ENCODE results near the gene EMC10.
"Not testable (repeated sequence)": the region's sequence is repeated elsewhere in the genome, so short reads cannot be mapped to it uniquely, and the experiment has no call there.

Gene EMC10

DNA sequence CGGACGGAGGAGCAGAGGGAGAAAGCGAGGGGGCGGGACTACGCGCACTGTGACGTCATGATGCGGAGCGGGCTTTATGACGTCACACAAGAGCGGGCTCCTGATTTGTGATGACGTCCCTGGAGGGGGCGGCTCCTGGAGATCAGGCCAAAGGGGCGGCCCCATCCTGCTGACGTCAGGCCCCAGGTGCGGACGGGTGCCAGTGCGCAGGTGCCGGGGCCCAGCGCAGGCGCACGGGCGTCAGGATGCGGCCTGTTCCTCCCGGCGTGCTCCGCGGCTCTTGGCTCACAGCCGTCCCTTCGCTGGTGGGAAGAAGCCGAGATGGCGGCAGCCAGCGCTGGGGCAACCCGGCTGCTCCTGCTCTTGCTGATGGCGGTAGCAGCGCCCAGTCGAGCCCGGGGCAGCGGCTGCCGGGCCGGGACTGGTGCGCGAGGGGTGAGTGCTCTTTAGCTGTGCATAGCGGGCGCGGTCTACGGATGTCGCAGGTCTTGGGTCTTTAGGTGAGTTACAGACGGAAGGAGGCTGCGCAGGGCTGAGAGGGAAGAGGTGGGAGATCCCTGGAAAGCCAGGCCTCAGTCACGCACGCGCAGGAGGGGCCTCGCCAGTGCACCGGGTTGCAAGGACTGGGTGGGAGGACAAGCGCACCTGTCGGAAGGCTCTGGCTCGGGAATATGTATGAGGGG lies at the start of gene EMC10, which contains the start of gene GARIN5A:
Gene EMC10 (plus strand): TSS at position 284 of the 683 bp plus-strand sequence. CDS start 38 bp downstream, at position 322.
Gene GARIN5A (minus strand): TSS at position 625 of the 683 bp plus-strand sequence. CDS start 460 bp downstream, at position 165.
- peak; percentile 96 for DNase-seq

DNA sequence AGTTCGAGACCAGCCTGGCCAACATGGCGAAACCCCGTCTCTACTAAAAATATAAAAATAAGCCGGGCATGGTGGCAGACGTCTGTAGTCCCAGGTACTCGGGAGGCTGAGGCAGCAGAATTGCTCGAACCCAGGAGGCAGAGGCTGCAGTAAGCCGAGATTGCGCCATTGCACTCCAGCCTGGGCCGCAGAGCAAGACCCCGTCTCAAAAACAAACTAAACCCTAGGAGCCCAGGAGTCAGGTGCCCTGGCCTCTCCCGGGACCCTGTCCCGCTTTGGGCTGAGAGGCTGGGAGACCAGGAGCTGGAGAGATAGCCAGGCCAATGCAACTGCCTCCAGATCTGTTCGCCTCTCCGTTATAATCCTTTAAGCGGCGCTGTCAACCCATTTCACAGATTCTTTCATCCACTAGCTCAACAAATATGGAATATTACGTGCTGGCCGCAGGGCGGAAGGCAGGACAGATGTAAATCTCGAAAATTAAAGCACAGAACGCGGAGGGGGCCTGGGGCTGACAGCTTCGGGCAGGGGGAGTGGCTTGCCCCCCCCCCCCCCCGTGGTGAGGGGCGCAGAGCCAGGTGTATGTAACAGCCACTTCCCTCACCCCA lies 48.9 kb upstream of the EMC10 start:
- no peak for DNase-seq

DNA sequence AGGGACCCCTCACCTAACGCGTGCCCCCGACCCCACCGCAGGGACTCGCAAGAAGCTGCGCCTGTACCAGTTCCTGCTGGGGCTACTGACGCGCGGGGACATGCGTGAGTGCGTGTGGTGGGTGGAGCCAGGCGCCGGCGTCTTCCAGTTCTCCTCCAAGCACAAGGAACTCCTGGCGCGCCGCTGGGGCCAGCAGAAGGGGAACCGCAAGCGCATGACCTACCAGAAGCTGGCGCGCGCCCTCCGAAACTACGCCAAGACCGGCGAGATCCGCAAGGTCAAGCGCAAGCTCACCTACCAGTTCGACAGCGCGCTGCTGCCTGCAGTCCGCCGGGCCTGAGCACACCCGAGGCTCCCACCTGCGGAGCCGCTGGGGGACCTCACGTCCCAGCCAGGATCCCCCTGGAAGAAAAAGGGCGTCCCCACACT lies 48.3 kb upstream of the EMC10 start:
- DNase-seq = no peak

DNA sequence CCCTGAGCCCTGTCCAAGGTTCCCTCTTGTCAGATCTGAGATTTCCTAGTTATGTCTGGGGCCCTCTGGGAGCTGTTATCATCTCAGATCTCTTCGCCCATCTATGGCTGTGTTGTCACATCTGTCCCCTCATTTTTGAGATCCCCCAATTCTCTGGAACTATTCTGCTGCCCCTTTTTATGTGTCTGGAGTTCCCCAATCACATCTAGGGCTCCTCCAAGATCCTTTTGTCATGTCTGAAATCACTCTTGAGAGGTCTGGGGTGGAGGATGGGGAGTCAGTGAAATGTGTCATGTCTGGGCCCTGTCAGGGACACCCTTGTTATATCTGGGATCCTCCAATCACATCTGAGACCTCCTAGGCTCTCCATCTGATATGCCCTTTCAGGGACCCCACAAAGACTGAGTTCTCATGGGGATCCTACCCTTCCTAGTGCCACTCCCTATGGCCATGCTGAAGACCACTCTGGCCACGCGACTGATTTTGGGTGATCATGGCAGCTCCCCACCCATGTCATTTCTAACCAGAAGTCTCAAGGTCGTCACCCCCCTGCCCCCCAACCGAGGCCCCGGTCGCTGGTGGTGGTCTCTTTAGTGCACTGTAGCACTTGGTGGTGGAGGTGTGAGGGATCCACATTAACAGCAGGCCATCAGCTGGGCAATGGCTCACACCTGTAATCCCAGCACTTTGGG lies 47.4 kb upstream of the EMC10 start:
- DNase-seq = no peak

DNA sequence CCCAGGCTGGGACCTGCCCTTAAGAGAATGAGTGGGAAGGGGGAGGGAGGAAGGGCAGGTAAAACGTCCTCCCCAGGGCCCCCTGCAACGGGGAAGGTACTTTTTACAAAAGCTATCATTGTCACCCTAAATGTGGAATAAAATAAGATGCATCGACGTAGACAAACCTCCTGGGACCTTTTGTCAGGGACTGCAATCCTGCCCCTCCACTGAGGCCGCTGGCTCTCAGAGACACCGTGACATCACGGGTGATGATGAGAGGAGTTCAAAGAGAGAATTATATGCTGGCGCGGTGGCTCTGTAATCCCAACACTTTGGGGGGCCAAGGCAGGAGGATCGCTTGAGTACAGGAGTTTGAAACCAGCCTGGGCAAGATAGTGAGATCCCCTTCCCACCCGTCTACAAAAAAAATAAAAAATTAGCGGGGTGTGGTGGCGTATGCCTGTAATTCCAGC lies 45.4 kb upstream of the EMC10 start:
- no peak for DNase-seq

DNA sequence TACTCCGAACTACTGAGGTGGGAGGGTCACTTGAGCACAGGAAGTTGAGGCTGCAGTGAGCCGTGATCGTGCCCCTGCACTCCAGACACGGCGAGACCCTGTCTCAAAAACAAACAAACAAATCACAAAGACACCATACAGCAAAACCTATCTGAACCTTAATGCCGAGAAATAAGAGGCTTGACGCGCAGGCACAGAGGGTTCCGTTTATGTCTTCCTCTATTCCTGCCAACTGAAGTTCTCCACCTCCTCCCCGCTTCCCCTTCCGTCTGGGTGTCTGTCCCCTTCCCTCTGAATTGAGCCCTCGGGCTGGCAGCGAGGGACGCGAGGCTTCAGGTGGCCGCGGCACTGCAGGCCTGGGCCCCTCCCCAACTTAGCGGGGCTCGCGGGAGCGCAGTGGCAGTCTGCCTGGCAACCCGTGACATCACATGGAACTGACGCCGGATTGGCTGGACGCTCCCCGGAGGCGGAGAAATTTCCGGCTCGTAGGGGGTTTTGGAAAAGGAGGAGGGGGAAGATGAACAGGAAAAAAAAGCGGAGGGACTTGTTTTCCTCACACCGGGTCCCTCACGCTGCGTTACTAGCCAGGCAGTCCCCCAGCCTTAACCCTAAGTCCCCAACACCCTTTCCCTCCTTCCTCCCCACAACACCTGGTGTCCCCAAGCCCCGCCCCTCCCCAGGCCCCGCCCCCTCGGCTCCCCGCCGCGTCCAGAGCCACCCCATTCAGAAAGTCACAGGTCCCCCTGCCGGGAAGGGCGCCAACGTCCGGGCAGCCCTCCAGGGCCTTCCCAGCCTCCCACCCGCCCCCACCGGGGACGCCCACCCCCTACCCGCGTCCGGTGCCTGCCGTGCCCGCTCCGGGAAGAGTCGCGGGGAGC lies 44.7 kb upstream of the EMC10 start:
- DNase-seq = peak; percentile 98

DNA sequence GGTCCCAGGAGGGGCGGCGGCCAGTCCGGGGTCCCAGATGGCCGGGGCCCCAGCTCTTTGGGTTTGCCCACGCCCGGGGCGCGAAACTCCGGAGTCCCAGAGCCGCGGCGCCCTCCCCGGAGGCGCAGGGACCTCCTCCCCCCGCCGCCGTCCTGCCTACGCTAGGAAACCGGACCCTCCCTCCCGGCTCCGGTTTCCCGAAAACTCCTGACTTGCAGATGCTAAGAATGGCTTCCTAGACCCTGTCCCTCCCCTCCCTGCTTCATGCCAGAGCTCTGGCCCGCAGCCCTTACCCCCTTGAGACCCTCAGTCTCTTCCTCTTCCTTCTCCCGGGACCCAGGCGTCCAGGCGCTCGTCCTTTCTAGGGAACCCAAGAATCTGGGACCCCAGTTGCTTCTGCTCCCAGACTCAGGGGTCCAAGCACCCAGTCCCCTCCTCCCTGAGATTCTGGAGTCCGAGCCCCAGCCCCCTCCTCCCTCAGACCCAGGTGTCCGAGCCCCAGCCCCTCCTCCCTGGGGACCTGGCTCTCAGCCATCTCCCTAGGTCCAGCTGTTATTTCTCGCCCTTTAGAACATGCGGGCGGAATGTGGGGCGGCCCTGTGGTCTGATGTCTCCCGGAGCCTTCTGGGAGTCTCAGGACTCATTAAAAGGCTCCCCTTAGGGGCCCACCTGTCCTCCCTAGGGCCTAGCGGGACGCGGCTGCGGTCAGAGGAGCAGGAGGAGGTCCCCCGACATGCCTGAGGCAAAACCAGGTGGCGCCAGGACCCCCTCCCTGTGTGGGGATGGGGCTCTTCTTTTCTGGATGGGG lies 43.9 kb upstream of the EMC10 start, which contains the start of gene MYBPC2:
Gene MYBPC2 (plus strand): TSS at position 672 of the 808 bp plus-strand sequence. CDS start 62 bp downstream, at position 734.
- DNase-seq = no peak

GRCh38 chr19:50433201-50434180 lies 42.8 kb upstream of the EMC10 start:
- no peak for DNase-seq

DNA sequence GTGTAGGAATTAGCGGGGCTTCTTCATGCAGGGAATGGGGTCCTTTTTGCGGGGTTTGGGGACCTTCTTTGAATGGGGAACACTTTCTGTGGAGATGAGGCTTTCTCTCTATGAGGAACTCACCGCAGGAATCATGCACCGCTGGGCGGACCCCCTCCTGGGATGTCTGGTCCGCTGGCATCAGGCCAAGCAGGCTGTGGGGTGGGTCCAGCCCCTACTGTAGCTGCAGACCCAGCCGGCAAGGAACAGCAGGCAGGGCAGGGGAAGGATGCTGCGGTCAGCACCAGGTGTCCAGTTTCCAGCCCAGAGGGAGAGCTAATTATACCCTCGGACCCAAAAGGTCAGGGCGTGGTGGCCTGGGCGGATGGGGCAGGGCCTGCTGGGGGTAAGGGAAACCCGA lies 41.8 kb upstream of the EMC10 start:
- DNase-seq = no peak

- no peak for DNase-seq
Measured at GRCh38 chr19:50435221-50435620, 41.1 kb upstream of the EMC10 start.

DNA sequence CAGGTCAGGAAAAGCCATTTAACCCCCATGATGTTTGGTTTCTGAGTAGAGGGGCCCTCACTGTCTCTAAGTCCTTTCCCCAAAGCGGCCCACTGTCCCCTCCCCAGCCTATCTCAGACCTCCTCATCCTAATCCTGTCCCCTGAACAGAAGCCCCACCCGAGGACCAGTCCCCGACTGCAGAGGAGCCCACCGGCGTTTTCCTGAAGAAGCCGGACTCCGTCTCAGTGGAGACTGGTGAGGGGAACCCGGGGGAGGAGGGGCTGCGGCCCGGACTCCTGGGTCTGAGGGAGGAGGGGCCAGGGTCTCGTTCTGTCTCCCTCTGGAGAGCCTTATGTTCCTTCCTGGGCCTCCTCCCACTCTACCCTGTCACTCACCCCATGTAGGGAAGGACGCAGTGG lies 40.7 kb upstream of the EMC10 start:
- no peak for DNase-seq

DNA sequence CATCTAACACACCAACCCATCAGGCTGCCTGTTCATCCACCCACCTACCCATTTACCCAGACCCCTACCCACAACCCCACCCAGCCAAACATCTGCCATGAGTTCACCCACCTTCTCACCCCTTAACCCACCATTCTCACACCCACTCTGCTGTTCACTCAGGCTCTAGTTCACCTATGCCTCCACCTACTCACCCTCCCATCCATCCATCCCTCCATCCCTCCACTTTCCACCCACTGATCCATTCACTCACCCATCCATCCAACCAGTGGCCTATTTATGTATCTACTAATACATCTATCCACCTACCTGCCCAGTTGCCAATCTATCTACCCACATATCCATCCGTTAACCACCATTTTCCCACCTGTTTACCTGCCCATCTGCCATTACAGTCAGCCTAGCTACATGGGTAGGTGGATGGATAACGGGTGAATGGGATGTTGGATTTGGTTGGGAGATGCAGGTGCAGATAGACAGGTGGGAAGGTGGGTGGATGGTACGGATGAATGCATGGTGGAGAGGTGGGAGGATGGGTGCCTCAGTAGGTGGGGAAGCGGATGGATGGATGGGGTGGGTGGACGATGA lies 38.4 kb upstream of the EMC10 start:
- no peak for DNase-seq

DNA sequence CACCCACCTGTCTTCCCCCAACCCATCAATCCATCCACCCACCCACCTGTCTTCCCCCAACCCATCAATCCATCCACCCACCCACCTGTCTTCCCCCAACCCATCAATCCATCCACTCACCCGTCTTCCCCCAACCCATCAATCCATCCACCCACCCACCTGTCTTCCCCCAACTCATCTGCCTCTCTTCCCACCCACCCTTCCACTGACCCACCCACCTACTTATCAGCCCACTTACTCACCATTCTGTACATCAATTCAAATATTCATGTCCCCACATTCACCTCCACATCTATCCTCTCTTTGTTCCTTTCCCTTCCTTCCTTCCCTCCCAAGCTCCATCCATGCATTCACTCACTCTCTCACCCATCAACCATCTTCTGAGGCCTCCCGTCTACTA lies 37.2 kb upstream of the EMC10 start:
- not testable (repeated sequence) for DNase-seq

DNA sequence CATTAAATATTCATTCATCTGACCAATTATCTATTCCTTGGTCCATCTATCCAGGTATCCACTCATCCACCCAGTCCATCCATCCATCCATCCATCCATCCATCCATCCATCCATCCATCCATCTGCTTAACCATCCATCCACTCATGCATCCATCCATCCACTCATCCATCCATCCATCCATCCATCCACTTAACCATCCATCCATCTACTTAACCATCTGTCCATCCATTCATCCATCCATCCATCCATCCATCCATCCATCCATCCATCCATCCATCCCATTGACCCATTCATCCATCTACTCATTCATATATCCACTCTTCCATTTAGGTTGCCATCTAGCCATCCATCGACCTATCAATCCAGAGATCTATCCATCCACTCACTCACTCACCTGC lies 32.2 kb upstream of the EMC10 start:
- DNase-seq = no peak

GRCh38 chr19:50447053-50447452 lies 29.3 kb upstream of the EMC10 start:
- DNase-seq = no peak

DNA sequence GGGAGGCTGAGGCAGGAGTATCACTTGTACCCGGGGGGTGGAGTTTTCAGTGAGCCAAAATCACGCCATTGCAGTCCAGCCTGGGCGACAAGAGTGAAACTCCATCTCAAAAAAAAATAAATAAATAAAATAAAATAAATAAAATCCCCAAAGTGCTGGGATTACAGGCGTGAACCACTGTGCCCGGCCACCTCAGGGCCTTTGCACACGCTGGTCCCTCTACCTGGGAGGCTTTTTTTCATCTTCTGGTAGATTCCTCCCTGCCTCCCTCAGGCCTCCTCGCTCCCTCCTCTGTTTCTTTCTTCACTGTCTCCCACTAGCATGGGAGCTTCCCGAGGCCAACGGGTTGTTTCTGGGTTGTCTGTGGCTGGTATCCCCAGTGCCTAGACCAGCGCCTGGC lies 28.6 kb upstream of the EMC10 start:
- no peak for DNase-seq

GRCh38 chr19:50449236-50449899 lies 26.9 kb upstream of the EMC10 start:
- DNase-seq = no peak

- no peak for DNase-seq
Measured at GRCh38 chr19:50450369-50451222, 25.7 kb upstream of the EMC10 start.

DNA sequence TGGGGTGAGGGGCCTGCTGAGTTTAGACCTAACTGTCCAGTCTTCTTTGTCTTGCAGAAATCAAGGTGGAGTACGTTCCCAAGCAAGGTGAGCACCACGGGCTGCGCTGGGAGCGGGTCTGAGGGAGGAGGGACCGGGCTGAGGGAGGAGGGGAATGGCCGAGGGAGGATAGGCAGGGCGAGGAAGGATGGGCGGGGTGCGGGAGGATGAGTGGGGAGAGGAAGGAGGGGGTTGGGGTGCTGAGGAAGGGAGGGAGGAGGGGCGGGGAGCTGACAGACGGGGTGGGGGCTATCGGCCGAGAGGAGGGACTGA lies 25.1 kb upstream of the EMC10 start:
- no peak for DNase-seq

Measured in activated CD8-positive, alpha-beta memory T cell treated with anti-CD3 and anti-CD28 coated beads, Interleukin-2, amount 50 U/mL, for 48 hours (primary cell).